Astrocyte of the cerebellum (primary cell): ENCODE data around the gene TSACC.
"Not testable (repeated sequence)": the region's sequence is repeated elsewhere in the genome, so short reads cannot be mapped to it uniquely, and the experiment has no call there.

ENCODE experiments used
- DNase-seq: peaks from one replicate; pipeline ENCODE4 v3.0.0-alpha.2; 2011; ENCODE audit warnings: low read depth
- H3K4me3 ChIP-seq: 2 replicates; pipeline ENCODE4 v1.5.1; 2011; ENCODE audit warnings: mild to moderate bottlenecking, low read depth, low read length, moderate library complexity
- CTCF ChIP-seq: IDR thresholded peaks from 2 replicates; pipeline ENCODE4 v1.5.1; 2012; ENCODE audit warnings: low read length, low read depth, moderate library complexity, mild to moderate bottlenecking; ENCODE audit errors: missing control alignments
- in situ Hi-C: cut with HindIII; loops from 2 replicates; pipeline ENCODE4 v1.10.0; 2017; ENCODE audit warnings: low sequenced_read_pairs

The TSACC gene

GRCh38 chr1:156344409-156344808 is 6.1 kb downstream of the TSACC start:
- DNase-seq = no peak
- no peak for TF ChIP-seq CTCF
- no peak overlapping the region for H3K4me3 ChIP-seq
- in situ Hi-C loops = no loop called here

GRCh38 chr1:156346035-156346434 is 7.7 kb downstream of the TSACC start:
- in situ Hi-C loops, H3K4me3 ChIP-seq, DNase-seq: not testable (repeated sequence)

GRCh38 chr1:156346636-156347035 is 8.3 kb downstream of the TSACC start:
- no peak for DNase-seq
- no peak for TF ChIP-seq CTCF
- no peak overlapping the region for H3K4me3 ChIP-seq
- in situ Hi-C loops = no loop called here

- DNase-seq = no peak
- no peak for TF ChIP-seq CTCF
- no peak overlapping the region for H3K4me3 ChIP-seq
- in situ Hi-C loops = no loop called here
Measured at GRCh38 chr1:156347331-156347730, 9.0 kb downstream of the TSACC start.

GRCh38 chr1:156352481-156352880 is 14.2 kb downstream of the TSACC start:
- H3K4me3 ChIP-seq, DNase-seq, in situ Hi-C loops: not testable (repeated sequence)

GRCh38 chr1:156356262-156356874 is 18.0 kb downstream of the TSACC start:
- H3K4me3 ChIP-seq = no peak overlapping the region
- DNase-seq = no peak
- no peak for TF ChIP-seq CTCF
- in situ Hi-C loops = no loop called here

GRCh38 chr1:156356875-156357534 is 18.7 kb downstream of the TSACC start:
- no peak overlapping the region for H3K4me3 ChIP-seq
- in situ Hi-C loops = no loop called here
- no peak for DNase-seq
- TF ChIP-seq CTCF = peak; percentile 81

- TF ChIP-seq CTCF = no peak
- in situ Hi-C loops = no loop called here
- DNase-seq = no peak
- H3K4me3 ChIP-seq = no peak overlapping the region
Measured at GRCh38 chr1:156357977-156358376, 19.7 kb downstream of the TSACC start.
